ES-I3 (cell line): ENCODE results near the gene BICD1.
"Not testable (repeated sequence)": the region's sequence is repeated elsewhere in the genome, so short reads cannot be mapped to it uniquely, and the experiment has no call there.

Experiments
- H3K36me3 ChIP-seq: 2 replicates; pipeline ENCODE4 v1.6.1; 2013; ENCODE audit warnings: mild to moderate bottlenecking, low read length, control low read depth, moderate library complexity; ENCODE audit not compliant: insufficient read depth
- H3K4me1 ChIP-seq: 2 replicates; pipeline ENCODE4 v1.6.1; 2013; ENCODE audit warnings: mild to moderate bottlenecking, control low read depth, low read length; ENCODE audit not compliant: insufficient read depth
- H3K9ac ChIP-seq: 2 replicates; pipeline ENCODE4 v1.6.1; 2013; ENCODE audit warnings: low read depth, mild to moderate bottlenecking, low read length, moderate library complexity
- H3K9me3 ChIP-seq: 2 replicates; pipeline ENCODE4 v1.6.1; 2013; ENCODE audit warnings: mild to moderate bottlenecking, low read length, moderate library complexity; ENCODE audit not compliant: control insufficient read depth, insufficient read depth

The BICD1 gene

GRCh38 chr12:32166510-32166909, 59.9 kb downstream of the BICD1 start:
- no peak overlapping the region for H3K9ac ChIP-seq
- H3K9me3 ChIP-seq: no peaks in the 10 kb centered on the region
- H3K4me1 ChIP-seq: peaks cover 17% of the 10 kb centered on the region
- H3K36me3 ChIP-seq: no peaks in the 10 kb centered on the region; the same call in 1 of the 2 replicates

GRCh38 chr12:32170437-32170998, 63.9 kb downstream of the BICD1 start:
- H3K9ac ChIP-seq: no peak overlapping the region

GRCh38 chr12:32171211-32171610, 64.6 kb downstream of the BICD1 start:
- no peaks in the 10 kb centered on the region for H3K9me3 ChIP-seq
- no peak overlapping the region for H3K9ac ChIP-seq
- H3K36me3 ChIP-seq: no peaks in the 10 kb centered on the region
- H3K4me1 ChIP-seq: peaks cover 20% of the 10 kb centered on the region

More at GRCh38 chr12:32170437-32170998, 63.9 kb downstream of the BICD1 start:
- H3K4me1 ChIP-seq: peaks cover 20% of the 10 kb centered on the region
- H3K36me3 ChIP-seq: no peaks in the 10 kb centered on the region
- no peaks in the 10 kb centered on the region for H3K9me3 ChIP-seq

- Histone ChIP-seq H3K9me3 (no peaks in the 10 kb centered on the region), H3K4me1 (peaks cover 14% of the 10 kb centered on the region), H3K9ac (no peak overlapping the region), H3K36me3 (no peaks in the 10 kb centered on the region)
Measured at GRCh38 chr12:32176606-32177005, 70.0 kb downstream of the BICD1 start.

- Histone ChIP-seq H3K9ac (no peak overlapping the region), H3K36me3 (no peaks in the 10 kb centered on the region), H3K9me3 (no peaks in the 10 kb centered on the region), H3K4me1 (peaks cover 13% of the 10 kb centered on the region)
Measured at GRCh38 chr12:32178341-32179010, 71.8 kb downstream of the BICD1 start.

GRCh38 chr12:32179011-32179395, 72.4 kb downstream of the BICD1 start:
- no peaks in the 10 kb centered on the region for H3K9me3 ChIP-seq
- H3K36me3 ChIP-seq: no peaks in the 10 kb centered on the region
- peaks cover 13% of the 10 kb centered on the region for H3K4me1 ChIP-seq
- H3K9ac ChIP-seq: no peak overlapping the region

- Histone ChIP-seq H3K4me1 (peaks cover 13% of the 10 kb centered on the region), H3K9ac (no peak overlapping the region), H3K36me3 (no peaks in the 10 kb centered on the region), H3K9me3 (no peaks in the 10 kb centered on the region)
Measured at GRCh38 chr12:32181498-32182175, 75.0 kb downstream of the BICD1 start.

GRCh38 chr12:32183650-32184049, 77.0 kb downstream of the BICD1 start:
- no peaks in the 10 kb centered on the region for H3K9me3 ChIP-seq
- no peaks in the 10 kb centered on the region for H3K36me3 ChIP-seq
- no peak overlapping the region for H3K9ac ChIP-seq
- H3K4me1 ChIP-seq: peaks cover 7% of the 10 kb centered on the region

- H3K9me3 ChIP-seq, H3K36me3 ChIP-seq, H3K4me1 ChIP-seq, H3K9ac ChIP-seq: not testable (repeated sequence)
Measured at GRCh38 chr12:32187127-32187526, 80.5 kb downstream of the BICD1 start.

GRCh38 chr12:32191445-32191844, 84.8 kb downstream of the BICD1 start:
- peaks cover 7% of the 10 kb centered on the region; the same call in 1 of the 2 replicates for H3K9me3 ChIP-seq
- no peaks in the 10 kb centered on the region for H3K36me3 ChIP-seq
- no peak overlapping the region for H3K9ac ChIP-seq
- no peaks in the 10 kb centered on the region for H3K4me1 ChIP-seq

- peaks cover 8% of the 10 kb centered on the region; the same call in 1 of the 2 replicates for H3K36me3 ChIP-seq
- peaks cover 10% of the 10 kb centered on the region for H3K9me3 ChIP-seq
- H3K4me1 ChIP-seq: no peaks in the 10 kb centered on the region
- no peak overlapping the region for H3K9ac ChIP-seq
Measured at GRCh38 chr12:32196250-32197198, 89.9 kb downstream of the BICD1 start.

GRCh38 chr12:32197421-32197820, 90.8 kb downstream of the BICD1 start:
- Histone ChIP-seq H3K36me3 (peaks cover 8% of the 10 kb centered on the region; the same call in 1 of the 2 replicates), H3K9ac (no peak overlapping the region), H3K4me1 (no peaks in the 10 kb centered on the region), H3K9me3 (peaks cover 10% of the 10 kb centered on the region)

- H3K4me1 ChIP-seq: no peaks in the 10 kb centered on the region
- no peak overlapping the region for H3K9ac ChIP-seq
- peaks cover 8% of the 10 kb centered on the region; the same call in 1 of the 2 replicates for H3K36me3 ChIP-seq
- peaks cover 10% of the 10 kb centered on the region for H3K9me3 ChIP-seq
Measured at GRCh38 chr12:32198555-32198954, 91.9 kb downstream of the BICD1 start.

- H3K9me3 ChIP-seq: peaks cover 6% of the 10 kb centered on the region
- no peak overlapping the region for H3K9ac ChIP-seq
- no peaks in the 10 kb centered on the region for H3K4me1 ChIP-seq
- H3K36me3 ChIP-seq: peaks cover 8% of the 10 kb centered on the region; the same call in 1 of the 2 replicates
Measured at GRCh38 chr12:32201096-32201495, 94.4 kb downstream of the BICD1 start.
